Ureter (tissue), 1 donor: ENCODE measurements around the gene MEIS2. TPM values are rescaled to one million over a fixed set of nuclear protein-coding genes. Genes with fewer than 3 reads are reported as not detected.

Experiments
- DNase-seq: peaks from one replicate; pipeline ENCODE4 v3.0.0-alpha.2; 2020; ENCODE audit warnings: low spot score
- total RNA-seq: library from RNA; stranded (reverse); gene quantifications from one replicate; pipeline ENCODE4 v1.2.4, GENCODE V29; 2023
- donor health status: DM: yes; HTN: yes; CAD: no.

MEIS2 gene
- total RNA-seq, 1 donor from 2014 or later, result 74.8 TPM

DNA sequence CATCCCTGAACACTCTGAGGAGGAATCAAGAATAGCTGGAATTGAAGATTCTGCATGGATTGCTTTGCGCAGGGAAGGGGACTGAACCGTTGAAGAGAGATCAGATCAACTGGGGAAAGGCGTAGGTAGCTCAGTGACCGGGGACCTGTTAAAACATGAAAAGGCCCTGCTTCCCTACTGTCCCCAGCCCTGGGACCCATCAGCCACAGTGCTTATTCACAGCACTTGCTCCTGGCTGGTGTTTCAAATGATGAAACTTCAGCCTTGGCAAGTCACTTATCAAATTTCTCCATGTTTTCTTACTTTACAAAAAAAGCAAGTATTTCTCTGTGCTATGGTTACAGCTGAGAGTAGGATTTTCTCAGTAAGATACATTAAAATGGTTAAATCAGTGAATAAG is 199.3 kb downstream of the MEIS2 start:
- DNase-seq, result no peak

DNA sequence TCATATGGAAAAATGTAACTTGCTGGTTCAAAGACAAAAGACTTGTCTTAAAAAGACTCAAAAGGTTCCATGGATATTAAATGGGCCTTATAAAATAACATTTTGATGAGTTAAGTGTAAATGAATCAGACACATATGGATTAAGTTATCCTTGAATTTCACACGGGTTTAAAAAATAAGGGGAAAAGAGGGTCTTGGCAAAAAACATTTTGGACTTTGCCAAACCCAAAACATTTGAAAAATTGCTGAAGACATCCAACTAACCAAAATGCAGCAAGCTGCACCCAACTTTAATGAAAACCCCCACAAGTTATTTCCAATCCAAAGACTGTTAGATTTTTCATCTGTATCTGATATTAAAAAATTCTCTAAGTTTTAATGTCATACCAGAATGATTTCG is 200.7 kb downstream of the MEIS2 start:
- DNase-seq, result no peak

DNA sequence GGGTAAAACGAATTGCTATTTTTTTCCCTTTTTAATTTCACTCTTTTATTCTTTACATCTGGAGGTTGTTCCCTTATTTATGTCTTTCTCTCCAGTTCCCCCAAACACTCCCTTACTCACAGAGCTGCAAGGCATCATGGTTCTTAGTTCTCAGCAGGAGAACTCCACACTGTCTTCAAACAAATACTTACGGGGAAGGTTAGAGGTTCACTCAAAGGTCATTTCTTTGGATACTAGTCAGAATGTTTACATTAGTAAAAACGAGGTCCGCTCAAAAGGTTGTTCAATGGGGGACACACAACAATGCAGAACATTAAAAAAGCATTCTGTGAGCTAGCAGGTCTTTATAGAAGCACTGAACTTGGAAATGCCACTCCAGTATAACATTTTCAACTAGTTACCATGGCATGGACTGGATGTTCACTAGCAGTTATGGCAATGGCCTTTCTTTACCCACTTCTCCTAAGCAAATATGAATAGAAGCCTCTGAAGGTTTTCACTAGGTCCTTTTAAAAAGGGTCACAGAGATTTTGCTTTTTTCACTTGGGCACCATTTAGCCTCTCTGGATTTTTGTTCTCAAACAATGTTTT is 201.7 kb downstream of the MEIS2 start:
- no peak for DNase-seq

DNA sequence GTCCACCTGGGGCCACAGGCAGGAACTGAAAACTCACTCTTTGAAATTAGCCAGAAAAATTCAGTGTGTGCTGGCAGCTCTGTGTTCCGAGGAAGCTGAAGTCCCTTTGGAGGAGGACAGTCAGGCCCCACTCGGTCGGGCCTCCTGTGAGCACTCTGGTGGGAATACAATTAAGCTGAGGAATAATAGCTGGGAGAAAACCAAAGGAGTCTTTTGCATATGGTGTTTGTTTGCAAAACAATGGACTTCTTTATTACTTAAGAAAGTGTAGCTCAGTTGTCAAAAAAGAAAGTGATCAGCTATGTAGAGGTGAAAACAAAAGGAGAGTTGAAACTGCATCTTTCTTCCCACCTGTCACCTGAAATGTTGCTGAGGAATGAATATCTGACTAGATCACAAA is 202.5 kb downstream of the MEIS2 start:
- no peak for DNase-seq

DNA sequence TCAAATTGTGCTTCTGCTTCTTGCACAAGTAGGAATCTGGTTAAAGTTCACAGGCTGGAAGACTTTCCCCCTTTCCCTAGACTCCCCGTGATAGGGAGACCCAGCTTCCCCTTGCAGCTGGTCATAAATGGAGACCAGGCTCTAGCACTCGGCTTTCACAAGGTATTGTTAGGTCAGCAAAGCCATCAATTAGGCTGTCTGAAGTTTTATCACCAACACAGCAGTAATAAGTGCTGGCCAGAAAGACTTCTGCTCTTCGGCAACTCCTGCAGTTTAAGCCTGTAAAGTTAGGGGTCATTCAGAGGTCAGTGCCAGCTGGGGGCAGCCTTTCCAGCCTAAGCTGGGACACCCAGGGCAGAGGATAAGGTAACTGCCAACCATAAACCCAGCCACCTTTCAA is 203.4 kb downstream of the MEIS2 start:
- no peak for DNase-seq

DNA sequence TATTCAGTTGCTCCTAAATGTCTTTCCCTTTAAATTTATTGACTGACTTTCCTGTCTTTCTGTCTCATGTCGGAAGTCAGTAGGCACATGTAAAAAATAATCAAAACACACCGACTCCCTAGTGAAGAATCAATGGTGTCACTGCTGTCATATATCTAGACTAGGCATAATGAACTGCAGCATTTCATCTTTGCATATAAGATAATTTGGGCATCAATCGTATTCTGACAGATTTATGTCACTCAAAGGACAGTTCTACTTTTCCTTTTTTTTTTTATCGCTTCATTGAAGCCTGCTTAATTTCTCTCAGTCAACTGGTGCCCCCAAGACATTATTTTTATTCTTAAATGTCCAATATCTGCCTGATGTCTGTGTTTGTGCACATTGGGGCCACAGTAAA is 206.3 kb downstream of the MEIS2 start:
- no peak for DNase-seq

DNA sequence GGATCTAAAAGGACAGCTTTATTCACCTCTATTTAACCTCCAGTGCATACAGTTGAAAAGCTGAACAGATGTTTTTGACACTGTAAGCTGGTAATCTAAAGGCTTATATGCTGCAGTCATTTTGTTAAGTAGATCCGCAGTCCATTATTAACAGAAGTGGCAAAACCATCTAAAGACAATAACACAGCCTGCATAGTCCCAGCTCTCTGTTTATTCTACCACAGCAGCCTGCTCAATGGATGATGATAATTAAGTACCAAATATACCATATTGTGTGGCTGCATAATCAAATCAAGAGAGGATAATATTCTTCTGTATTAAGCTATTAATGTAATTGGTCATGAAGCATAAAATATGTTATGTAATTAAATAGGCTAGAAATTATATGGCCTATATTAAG is 207.1 kb downstream of the MEIS2 start:
- no peak for DNase-seq

DNA sequence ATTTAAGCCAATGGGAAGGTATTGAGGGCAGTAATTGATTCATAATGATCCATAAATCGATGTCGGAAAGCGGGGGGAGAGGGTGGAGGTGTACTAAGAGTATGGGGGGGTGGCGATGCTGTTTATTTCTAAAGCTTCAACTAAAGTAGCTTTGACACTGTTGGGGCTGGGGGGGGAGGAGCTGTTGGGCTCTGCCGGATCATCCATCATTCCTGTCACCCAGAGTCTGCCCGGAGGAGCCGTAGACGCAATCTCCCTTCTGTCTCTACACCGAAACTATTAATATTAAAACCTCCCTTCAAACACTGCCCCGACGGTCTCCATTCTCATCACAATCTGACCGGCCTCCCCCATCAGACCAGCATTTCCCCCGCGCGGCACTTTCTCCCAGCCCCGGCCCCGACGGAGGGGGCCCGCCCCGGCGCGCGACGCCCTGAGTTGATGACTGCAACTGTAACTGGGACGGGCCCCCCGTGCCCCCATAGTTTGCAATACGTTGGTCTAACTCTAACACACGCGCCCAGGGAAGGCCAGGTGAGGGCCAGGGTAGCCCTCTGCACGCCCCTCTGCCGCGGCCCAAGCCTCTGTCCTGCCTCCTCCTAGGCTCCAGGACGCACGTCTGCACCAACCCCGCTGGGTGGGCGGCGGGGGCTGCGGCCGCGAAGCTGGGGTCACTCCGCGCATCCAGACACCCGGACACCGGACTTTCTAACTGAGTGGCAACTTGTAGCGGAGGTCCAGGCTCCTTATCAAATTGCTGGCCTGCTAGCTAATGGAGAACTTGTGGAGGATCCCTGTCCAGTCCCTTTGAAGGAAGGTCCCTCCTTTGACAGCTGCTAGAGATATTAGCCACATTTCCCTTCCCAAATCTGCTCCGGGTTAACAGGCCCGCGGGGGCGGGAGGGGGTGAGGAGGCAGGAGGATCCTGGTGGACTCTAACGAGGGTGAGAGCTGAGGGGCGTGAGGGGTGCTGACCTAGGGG is 212.0 kb downstream of the MEIS2 start:
- no peak for DNase-seq

DNA sequence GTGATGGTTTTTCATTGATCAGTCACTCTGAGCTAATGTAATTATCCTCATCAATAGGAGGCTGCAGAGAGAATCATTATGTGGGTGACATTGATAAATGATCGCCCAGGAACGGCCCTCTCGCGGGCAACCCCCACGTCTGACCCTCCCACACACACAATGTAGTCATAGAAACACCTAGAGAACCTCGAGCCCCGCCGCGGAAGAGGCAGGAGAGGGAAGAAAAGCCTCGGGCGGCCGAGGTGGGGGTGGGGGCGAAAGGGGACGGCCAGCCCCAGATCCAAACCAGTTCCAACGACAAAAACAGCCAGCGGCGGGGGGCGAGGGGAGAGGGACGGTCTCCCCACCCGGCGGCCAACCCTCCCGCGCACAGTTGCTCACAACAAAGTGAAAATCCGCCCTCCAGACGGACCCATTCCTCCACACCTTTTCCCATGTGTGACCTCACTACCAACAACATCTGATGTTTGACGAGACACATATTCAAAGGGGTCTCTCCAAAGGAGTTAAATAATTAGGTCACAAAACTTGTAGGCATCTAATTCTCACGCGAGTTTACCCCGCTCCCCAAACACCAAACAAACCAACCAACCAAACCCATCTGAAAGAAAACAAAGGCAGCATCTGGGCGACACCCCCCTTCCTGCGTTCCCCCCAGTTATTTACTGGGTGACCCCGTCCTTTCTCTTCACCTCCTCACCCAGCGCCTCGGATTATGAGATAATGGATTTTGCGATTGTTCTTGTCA is 213.0 kb downstream of the MEIS2 start:
- no peak for DNase-seq

DNA sequence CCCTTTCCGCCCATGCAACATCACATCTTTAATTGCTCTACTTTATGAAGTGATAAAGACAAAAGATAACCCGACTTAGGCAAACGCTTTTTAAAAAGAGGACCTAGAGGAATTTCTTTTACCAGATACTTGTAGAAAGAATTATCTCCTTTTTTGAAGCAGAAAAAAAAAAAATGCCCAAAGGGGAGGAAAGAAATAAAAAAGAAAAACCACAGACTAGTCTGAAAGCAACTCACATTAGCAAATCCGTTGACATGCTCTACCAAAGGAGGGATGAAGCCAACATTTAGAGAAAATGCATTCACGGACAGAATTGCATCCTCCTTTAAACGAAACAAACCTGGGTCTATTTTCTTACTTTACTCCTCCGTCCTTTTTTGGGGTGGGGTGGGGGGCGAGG is 213.6 kb downstream of the MEIS2 start:
- no peak for DNase-seq

DNA sequence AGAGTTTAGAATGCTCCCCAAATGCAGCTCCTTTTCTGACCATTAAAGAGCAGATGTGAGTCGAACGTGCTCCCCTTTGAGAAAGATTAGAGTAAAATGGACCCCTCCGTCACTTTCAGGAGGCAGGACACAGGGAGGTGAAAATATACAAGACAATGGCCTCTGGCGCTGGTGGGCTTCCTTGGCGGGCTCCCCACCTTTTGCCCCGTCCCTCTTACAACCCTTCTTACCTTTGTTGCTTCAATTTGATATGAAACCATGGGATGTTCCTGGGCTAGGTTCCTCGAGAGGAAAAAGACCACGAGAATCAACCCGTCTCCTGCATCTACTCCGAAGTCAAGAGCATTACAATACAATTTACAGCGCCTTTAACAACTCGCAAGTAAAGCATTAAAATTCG is 214.2 kb downstream of the MEIS2 start:
- DNase-seq, result no peak

DNA sequence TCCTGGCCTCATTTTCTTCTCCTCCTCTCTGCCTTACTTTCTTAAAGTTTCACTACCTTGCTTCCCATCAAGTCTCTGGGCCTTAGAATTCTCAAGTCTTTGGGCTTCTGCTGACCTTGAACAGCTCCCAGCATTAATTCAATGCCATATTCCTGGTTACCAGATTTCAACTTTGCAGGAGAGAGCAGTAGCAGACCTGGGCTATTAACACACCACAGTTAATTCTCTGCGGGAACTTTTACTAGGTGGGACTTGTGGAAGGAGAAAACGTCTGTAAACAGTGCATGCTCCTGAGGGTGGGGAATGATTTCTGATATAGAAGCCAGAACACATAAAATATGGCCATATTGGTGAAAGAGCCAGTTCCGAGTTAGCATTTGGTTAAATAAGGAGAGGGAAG is 214.6 kb downstream of the MEIS2 start:
- DNase-seq, result no peak

DNA sequence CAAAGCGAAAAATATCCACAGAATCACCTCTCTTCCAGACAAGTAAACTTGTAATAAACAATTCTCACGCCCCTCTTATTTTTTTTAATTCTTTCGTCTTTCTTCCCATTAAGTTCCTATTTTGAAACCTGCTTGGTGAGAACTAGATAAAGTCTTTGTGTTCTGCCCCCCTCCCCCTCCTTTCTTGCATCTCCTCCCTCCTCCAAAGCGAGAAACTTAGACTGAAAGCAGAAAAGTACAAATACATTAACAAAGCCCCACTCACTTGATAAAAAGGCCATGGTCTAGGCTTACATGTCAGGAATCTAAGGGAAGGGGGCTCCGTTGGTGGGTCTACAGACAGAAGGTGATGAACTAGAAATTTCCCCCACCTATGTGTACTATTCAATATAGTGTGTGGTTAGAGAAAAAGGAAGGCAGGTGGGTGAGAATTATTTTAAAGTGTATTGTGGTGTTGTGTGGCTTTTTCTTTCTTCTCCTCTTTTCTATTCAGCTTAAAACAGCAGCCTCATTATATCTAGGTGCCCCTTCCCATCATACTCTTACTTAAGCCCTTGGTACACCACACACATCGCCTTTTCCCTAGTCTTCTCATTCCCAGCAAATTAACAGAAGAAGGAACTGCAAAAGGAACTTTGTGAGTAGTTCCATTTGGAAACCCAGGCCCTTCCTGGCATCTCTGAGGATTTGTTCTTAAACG is 215.3 kb downstream of the MEIS2 start:
- no peak for DNase-seq

DNA sequence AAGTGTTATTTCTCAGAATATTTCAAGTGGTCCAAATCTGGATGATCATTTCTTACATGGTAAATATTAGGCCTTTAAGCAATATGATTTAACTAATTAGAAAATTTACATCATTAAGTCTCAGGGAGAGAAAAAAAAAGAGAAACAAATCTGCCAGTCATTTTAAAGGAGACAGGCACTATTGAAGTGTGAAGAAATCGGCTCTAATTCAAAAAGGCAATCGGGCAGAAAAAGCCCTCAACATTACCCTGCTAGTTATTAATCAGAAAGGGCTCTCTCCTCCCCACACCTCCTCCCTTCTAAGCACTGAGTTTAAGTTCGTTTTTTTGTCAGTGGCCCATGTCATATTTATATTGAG is 215.9 kb downstream of the MEIS2 start:
- no peak for DNase-seq

DNA sequence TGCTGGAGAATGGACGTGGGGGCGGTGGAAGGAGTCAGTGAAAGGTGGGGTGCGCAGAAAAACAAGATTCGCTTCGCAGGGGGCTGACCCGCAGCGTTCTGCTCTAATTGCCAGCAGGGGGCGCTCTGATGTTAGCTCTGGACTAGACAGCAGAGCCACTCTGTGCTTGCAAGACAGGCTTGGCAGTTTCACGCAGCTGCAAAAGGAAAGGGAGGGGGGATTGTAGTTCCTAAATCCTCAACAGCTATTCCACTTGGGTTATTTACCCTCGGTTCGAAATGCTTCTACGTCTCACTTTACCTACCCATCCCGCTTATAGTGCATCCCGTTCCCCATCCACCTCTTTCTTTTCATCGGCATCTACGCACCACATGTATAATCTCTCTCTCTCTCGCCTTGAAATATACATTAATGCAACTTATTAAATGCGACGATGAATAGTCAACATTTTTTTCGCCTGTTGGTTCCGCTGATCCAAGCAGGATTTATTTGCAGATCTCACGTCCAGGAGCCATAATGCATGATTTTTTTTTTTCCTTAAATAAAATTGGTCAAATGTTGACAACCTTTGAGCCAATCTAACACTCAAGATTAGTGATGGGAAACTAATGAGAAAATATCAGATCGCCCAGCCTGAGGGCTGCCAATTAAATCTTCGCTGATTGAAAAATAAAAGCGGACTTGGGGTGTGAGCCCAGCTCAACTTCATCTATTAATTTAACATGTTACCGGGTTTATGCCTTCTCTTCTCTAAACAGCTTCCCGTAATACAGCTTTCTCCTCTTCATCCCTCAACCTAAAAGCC is 216.4 kb downstream of the MEIS2 start:
- DNase-seq, result peak; percentile 94

DNA sequence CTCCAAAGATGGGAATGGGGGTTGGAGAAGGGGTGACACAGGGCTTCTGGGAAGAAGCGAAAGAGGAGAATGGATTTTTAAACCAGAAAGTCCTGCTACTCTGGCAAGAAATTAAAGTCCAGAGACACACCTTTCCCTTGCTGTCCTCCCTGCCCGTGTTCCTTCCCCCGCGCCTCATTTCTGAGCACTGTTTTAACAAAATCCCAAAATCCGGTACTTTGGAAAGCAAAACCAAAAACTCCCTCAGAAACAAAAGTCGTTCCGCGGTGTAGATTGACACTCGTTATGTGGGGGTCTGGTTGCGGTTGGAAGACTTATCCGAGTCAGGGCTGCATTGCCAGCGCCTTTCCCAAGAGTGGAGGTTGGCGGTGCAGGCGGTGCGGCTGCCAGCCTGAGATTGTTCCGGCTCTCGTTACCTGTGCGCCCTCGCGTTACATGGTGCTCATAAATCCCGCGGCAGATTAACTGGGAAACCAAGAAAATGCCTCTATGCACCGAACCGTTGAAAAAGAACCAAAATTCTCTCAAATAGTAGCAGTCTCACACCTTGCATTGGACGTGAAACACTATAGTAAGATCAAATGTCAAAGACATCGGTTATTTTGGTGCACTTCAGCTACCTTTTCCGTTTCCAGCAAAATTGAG is 217.7 kb downstream of the MEIS2 start:
- DNase-seq, result no peak

DNA sequence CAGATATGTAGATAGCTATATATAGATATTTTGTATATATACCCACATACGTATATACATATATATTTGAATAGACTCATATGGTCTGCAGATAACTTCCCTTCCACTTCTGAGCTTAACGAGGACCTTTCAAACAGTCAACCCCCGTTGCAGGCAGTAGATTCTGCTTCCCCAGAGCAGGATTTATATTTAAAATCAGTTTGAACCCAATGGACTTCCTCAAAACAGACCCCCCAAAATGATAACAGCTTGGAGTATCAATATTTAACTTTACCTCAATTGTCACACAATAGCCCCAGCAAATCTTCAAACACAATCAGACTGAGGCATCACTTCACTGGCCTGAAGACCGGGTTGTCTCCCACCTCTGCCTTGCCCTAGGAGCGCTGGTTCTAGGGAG is 218.3 kb downstream of the MEIS2 start:
- no peak for DNase-seq

DNA sequence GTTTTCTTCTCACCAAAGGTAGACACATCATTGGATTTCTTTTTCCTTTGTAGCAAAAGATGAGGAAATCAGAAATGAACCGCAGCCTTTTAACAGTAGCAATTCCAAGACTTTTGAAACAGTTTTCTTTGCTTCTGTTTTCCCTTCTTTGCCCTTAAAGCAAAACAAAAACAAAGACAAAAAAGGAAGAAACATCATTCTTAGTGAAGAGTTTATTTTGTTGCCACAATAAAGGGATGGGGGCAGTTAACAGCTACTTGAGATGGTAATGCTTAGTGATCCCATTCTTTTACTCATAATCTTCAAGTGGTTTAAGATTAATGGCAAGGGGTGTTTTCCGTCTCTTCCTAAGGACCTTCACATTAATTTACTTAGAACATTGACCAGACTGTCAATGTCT is 218.8 kb downstream of the MEIS2 start:
- DNase-seq, result no peak

DNA sequence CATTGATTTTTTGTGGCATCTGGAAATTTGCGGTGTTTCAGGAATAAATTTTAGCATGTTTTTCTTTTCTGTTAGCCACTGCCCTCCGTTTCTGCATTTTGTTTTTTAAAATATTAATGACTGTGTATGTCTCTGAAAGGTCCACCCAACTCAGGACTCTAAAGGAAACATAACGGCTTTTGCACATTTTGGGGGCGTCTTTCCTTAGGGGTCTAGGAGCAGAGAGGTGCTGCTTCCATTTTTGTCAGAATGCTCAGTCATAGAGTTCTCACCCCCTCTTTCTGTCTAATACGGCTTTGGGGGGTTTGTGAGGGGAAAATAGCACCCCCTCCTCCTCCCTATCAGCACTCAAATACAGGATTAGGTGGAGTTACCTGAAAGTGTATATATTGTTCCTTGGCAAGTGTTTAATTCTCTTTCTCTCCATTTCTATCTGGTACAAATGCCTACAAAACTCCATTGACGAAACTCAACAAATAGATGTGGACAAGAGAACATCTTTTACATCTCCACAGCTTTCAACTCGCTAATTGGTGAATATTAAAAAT is 219.4 kb downstream of the MEIS2 start:
- no peak for DNase-seq

DNA sequence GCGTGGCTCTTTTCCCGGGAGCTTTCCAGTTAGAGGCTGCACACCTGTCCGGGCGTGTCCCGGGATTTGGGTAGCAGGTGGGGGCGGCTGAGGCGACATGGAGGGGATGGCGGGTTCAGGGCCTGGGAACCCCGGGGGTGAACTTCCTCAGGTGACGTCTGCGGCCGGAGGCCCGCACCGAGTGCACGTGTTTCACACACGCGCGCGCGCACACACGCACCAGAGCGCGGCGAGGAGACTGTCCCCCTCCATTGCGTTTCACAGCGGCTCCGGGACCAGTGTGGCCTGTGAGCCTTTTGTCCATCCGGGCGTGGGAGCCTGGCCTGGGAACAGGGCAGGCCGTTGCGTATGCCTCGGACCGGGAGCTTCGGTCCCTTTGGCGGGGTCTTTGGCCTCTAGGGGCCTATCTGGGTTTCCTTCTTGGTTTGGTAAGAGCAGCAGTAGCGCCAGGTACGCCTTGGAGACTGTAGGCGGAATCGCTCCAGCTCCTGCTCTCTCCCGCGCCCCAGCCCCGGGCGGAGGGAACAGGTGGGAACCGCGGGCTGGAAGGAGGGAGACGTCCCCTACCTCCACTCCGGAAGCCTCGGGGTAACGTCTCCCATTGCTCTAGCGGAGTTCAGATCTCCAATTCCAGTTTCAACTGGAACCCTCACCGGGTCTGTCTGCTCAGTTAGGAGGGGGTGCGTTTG is 220.0 kb downstream of the MEIS2 start:
- no peak for DNase-seq
